ENCODE measurements around the gene FAM76A.
"Not testable (repeated sequence)": the region's sequence is repeated elsewhere in the genome, so short reads cannot be mapped to it uniquely, and the experiment has no call there.

FAM76A gene

GRCh38 chr1:27772036-27772931, 46.5 kb downstream of the FAM76A start:
- Histone ChIP-seq H3K4me3 (IDR thresholded peaks at IDR 0.05; ENCODE audit: insufficient read depth, low read depth, low read length) (peak overlapping the region; percentile 13), H3K79me2 (ENCODE audit: insufficient read depth, low read depth) (peaks cover 28% of the 10 kb centered on the region; the same call in 1 of the 2 replicates), H3K9ac (no peak overlapping the region; the same call in 1 of the 2 replicates), H3K27ac (peak overlapping the region; percentile 31), H3K27me3 (ENCODE audit: insufficient read depth, low read depth) (no peaks in the 10 kb centered on the region), H2AFZ (ENCODE audit: low read depth) (peak overlapping the region; percentile 65), H3K4me1 (ENCODE audit: low read depth, poor library complexity, severe bottlenecking) (peaks cover 16% of the 10 kb centered on the region), H3K4me2 (peak overlapping the region; percentile 65), H3K36me3 (ENCODE audit: insufficient read depth) (no peaks in the 10 kb centered on the region), H4K20me1 (ENCODE audit: insufficient read depth) (no peaks in the 10 kb centered on the region)
- no peak for TF ChIP-seq CTCF (conservative IDR thresholded peaks at IDR 0.05; ENCODE audit: low read depth, low read length)

GRCh38 chr1:27772932-27773825, 47.4 kb downstream of the FAM76A start, which contains the start of gene STX12:
Gene STX12 (plus strand): TSS chr1:27773219. CDS start chr1:27773308, 89 bp downstream.
- peak within 1 kb of the TSS; percentile 36 for H3K27ac ChIP-seq
- peaks cover 28% of the 10 kb centered on the region; the same call in 1 of the 2 replicates for H3K79me2 ChIP-seq (ENCODE audit: insufficient read depth, low read depth)
- H2AFZ ChIP-seq (ENCODE audit: low read depth): peak within 1 kb of the TSS; percentile 65
- no peaks in the 10 kb centered on the region for H3K36me3 ChIP-seq (ENCODE audit: insufficient read depth)
- H3K27me3 ChIP-seq (ENCODE audit: insufficient read depth, low read depth): no peaks in the 10 kb centered on the region
- no peaks in the 10 kb centered on the region for H4K20me1 ChIP-seq (ENCODE audit: insufficient read depth)
- H3K4me1 ChIP-seq (ENCODE audit: low read depth, poor library complexity, severe bottlenecking): peaks cover 16% of the 10 kb centered on the region
- H3K4me3 ChIP-seq (IDR thresholded peaks at IDR 0.05; ENCODE audit: insufficient read depth, low read depth, low read length): peak within 1 kb of the TSS; percentile 85
- peak within 1 kb of the TSS; percentile 92 for H3K4me2 ChIP-seq
- TF ChIP-seq CTCF (conservative IDR thresholded peaks at IDR 0.05; ENCODE audit: low read depth, low read length): no peak
- H3K9ac ChIP-seq: peak within 1 kb of the TSS; percentile 67

GRCh38 chr1:27773826-27774445, 48.2 kb downstream of the FAM76A start:
- Histone ChIP-seq H3K4me2 (peak overlapping the region; percentile 92), H3K27ac (peak overlapping the region; percentile 36; the same call in 1 of the 2 replicates), H3K4me3 (IDR thresholded peaks at IDR 0.05; ENCODE audit: insufficient read depth, low read depth, low read length) (peak overlapping the region; percentile 61), H4K20me1 (ENCODE audit: insufficient read depth) (no peaks in the 10 kb centered on the region), H3K36me3 (ENCODE audit: insufficient read depth) (no peaks in the 10 kb centered on the region), H3K79me2 (ENCODE audit: insufficient read depth, low read depth) (peaks cover 28% of the 10 kb centered on the region; the same call in 1 of the 2 replicates), H2AFZ (ENCODE audit: low read depth) (peak overlapping the region; percentile 65), H3K9ac (peak overlapping the region; percentile 67), H3K27me3 (ENCODE audit: insufficient read depth, low read depth) (no peaks in the 10 kb centered on the region), H3K4me1 (ENCODE audit: low read depth, poor library complexity, severe bottlenecking) (peaks cover 16% of the 10 kb centered on the region)
- TF ChIP-seq CTCF (conservative IDR thresholded peaks at IDR 0.05; ENCODE audit: low read depth, low read length): no peak

GRCh38 chr1:27774654-27775053, 48.9 kb downstream of the FAM76A start:
- peaks cover 16% of the 10 kb centered on the region for H3K4me1 ChIP-seq (ENCODE audit: low read depth, poor library complexity, severe bottlenecking)
- no peaks in the 10 kb centered on the region for H3K27me3 ChIP-seq (ENCODE audit: insufficient read depth, low read depth)
- no peak for TF ChIP-seq CTCF (conservative IDR thresholded peaks at IDR 0.05; ENCODE audit: low read depth, low read length)
- no peak overlapping the region; the same call in 1 of the 2 replicates for H3K9ac ChIP-seq
- no peaks in the 10 kb centered on the region for H3K36me3 ChIP-seq (ENCODE audit: insufficient read depth)
- H3K79me2 ChIP-seq (ENCODE audit: insufficient read depth, low read depth): peaks cover 28% of the 10 kb centered on the region; the same call in 1 of the 2 replicates
- no peak overlapping the region for H2AFZ ChIP-seq (ENCODE audit: low read depth)
- H3K27ac ChIP-seq: no peak overlapping the region
- no peaks in the 10 kb centered on the region for H4K20me1 ChIP-seq (ENCODE audit: insufficient read depth)
- H3K4me3 ChIP-seq (IDR thresholded peaks at IDR 0.05; ENCODE audit: insufficient read depth, low read depth, low read length): no peak overlapping the region
- peak overlapping the region; percentile 92 for H3K4me2 ChIP-seq

- H3K4me3 ChIP-seq (IDR thresholded peaks at IDR 0.05; ENCODE audit: insufficient read depth, low read depth, low read length); H2AFZ ChIP-seq (ENCODE audit: low read depth); H4K20me1 ChIP-seq (ENCODE audit: insufficient read depth); H3K27ac ChIP-seq; H3K9ac ChIP-seq; H3K4me2 ChIP-seq; H3K36me3 ChIP-seq (ENCODE audit: insufficient read depth); H3K27me3 ChIP-seq (ENCODE audit: insufficient read depth, low read depth): not testable (repeated sequence)
- Histone ChIP-seq H3K4me1 (ENCODE audit: low read depth, poor library complexity, severe bottlenecking) (peaks cover 16% of the 10 kb centered on the region), H3K79me2 (ENCODE audit: insufficient read depth, low read depth) (peaks cover 28% of the 10 kb centered on the region; the same call in 1 of the 2 replicates)
Observed at GRCh38 chr1:27775336-27775735, 49.6 kb downstream of the FAM76A start.

GRCh38 chr1:27776276-27776675, 50.5 kb downstream of the FAM76A start:
- peaks cover 28% of the 10 kb centered on the region; the same call in 1 of the 2 replicates for H3K79me2 ChIP-seq (ENCODE audit: insufficient read depth, low read depth)
- not testable (repeated sequence) for H3K4me2 ChIP-seq; H3K27me3 ChIP-seq (ENCODE audit: insufficient read depth, low read depth)

More at GRCh38 chr1:27776276-27776675, 50.5 kb downstream of the FAM76A start:
- H2AFZ ChIP-seq (ENCODE audit: low read depth); H3K4me3 ChIP-seq (IDR thresholded peaks at IDR 0.05; ENCODE audit: insufficient read depth, low read depth, low read length); H3K27ac ChIP-seq; H3K36me3 ChIP-seq (ENCODE audit: insufficient read depth); H3K9ac ChIP-seq; H4K20me1 ChIP-seq (ENCODE audit: insufficient read depth): not testable (repeated sequence)
- H3K4me1 ChIP-seq (ENCODE audit: low read depth, poor library complexity, severe bottlenecking): peaks cover 16% of the 10 kb centered on the region
